Transverse colon (tissue), 3 donors: ENCODE measurements around the gene EIF1.

Experiments
- POLR2A ChIP-seq: fragments of 450-650 bp; IDR thresholded peaks from one replicate; pipeline ENCODE4 v1.6.1; 2016; ENCODE audit warnings: antibody characterized with exemption, mild to moderate bottlenecking, moderate library complexity
- TF ChIP-seq, protein P1 (sequence below), 5 experiments: fragments of 200-600 bp in 3 of 5; fragments of 450-650 bp in 2 of 5; sonication (generic) in 3 of 5; IDR thresholded peaks; 1 replicate in 2 of 5; 2 replicates in 3 of 5; pipeline ENCODE4 v1.5.1; 2016 to 2017; ENCODE audit warnings: antibody characterized with exemption in 5 of 5, inconsistent platforms in 3 of 5, mild to moderate bottlenecking in 2 of 5, moderate library complexity in 1 of 5

DNA sequence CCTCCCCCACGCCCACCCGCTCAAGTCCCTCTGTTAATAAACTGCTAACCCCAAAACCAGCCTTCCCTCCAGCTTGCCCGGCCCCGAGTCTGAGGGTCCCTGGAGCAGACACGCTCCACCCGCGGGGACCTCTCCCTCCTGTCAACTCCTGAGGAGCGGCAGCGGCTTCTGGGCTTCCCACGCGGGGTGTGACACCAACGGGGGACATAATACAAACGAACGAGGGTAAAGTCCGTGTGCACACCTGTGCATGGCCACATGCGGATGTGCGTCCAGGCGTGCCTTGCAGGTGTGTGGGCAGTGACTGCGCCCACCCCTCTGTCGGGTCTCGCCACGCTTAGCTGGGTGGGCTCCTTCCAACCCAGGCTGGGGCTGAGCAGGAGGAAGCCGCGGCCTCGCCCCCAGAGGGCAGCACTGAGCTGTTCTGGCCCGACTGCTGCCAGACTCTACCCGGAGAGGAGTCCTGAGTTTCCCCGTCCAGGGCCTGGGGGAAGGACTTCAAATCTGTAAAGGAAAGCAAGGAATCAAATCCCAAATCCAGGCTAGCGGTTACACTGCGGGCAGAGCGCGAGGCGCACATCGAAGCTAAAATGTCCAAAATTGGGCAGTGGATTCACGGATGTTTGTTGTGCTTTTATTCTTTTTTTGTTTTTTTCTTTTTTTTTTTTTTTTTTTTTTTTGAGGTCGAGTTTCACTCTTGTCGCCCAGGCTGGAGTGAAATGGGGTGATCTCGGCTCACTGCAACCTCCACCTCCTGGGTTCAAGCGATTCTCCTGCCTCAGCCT lies 40.1 kb upstream of the EIF1 start:
- TF ChIP-seq, protein P1, sequence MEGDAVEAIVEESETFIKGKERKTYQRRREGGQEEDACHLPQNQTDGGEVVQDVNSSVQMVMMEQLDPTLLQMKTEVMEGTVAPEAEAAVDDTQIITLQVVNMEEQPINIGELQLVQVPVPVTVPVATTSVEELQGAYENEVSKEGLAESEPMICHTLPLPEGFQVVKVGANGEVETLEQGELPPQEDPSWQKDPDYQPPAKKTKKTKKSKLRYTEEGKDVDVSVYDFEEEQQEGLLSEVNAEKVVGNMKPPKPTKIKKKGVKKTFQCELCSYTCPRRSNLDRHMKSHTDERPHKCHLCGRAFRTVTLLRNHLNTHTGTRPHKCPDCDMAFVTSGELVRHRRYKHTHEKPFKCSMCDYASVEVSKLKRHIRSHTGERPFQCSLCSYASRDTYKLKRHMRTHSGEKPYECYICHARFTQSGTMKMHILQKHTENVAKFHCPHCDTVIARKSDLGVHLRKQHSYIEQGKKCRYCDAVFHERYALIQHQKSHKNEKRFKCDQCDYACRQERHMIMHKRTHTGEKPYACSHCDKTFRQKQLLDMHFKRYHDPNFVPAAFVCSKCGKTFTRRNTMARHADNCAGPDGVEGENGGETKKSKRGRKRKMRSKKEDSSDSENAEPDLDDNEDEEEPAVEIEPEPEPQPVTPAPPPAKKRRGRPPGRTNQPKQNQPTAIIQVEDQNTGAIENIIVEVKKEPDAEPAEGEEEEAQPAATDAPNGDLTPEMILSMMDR (IDR thresholded peaks at IDR 0.05), result peak; percentile 93 to 99 (median 96)
- TF ChIP-seq POLR2A, result peak; percentile 67
